ENCODE measurements around the gene DAAM1. TPM values are rescaled to one million over a fixed set of nuclear protein-coding genes. Genes with fewer than 3 reads are reported as not detected.

The DAAM1 gene
- polyA plus RNA-seq, 1 of the 3 experiments (the other 2 are of a cell fraction), result 5.1 TPM

GRCh38 chr14:59208954-59209353 lies 20.5 kb downstream of the DAAM1 start:
- DNase-seq, result no peak
- POLR2A ChIA-PET, result no interaction called here
- Histone ChIP-seq H3K27me3 (ENCODE audit: insufficient read depth) (no peaks in the 10 kb centered on the region), H3K9me3 (no peaks in the 10 kb centered on the region), H3K9me2 (no peaks in the 10 kb centered on the region), H3K4me3 (ENCODE audit: low read depth in 2 of 2, low read length in 1 of 2) (no peak overlapping the region), H3K4me1 (ENCODE audit: control insufficient read depth in 1 of 2, insufficient read depth in 2 of 2, low read depth in 1 of 2, low read length in 1 of 2) (peaks cover 3 to 5% of the 10 kb centered on the region in 2 experiments; a peak in 2 of 4 replicates), H3K36me3 (replicated peaks in 1 of 2; ENCODE audit: control insufficient read depth in 1 of 2, insufficient read depth in 2 of 2, low read length in 1 of 2) (no peaks in the 10 kb centered on the region), H3K4me2 (no peak overlapping the region), H3K79me2 (ENCODE audit: insufficient read depth) (peaks cover 21% of the 10 kb centered on the region), H2AFZ (ENCODE audit: low read depth) (no peak overlapping the region), H3K9ac (no peak overlapping the region), H4K20me1 (ENCODE audit: insufficient read depth) (no peaks in the 10 kb centered on the region), H3K27ac (ENCODE audit: low read depth in 2 of 2, low read length in 1 of 2) (no peak overlapping the region), H3F3A (replicated peaks; ENCODE audit: insufficient read depth) (peaks cover 6% of the 10 kb centered on the region)
- no peak for TF ChIP-seq TAF1 (IDR thresholded peaks at IDR 0.05; ENCODE audit: borderline replicate concordance, low read depth, low read length)
- no peak for TF ChIP-seq ELF1 (IDR thresholded peaks at IDR 0.05)
- no peak for TF ChIP-seq FOXM1 (IDR thresholded peaks at IDR 0.05; ENCODE audit: low read depth)
- TF ChIP-seq MEF2A (IDR thresholded peaks at IDR 0.05; ENCODE audit: borderline replicate concordance, low read depth), result no peak
- TF ChIP-seq SIN3A (IDR thresholded peaks at IDR 0.05; ENCODE audit: borderline replicate concordance, low read depth, low read length), result no peak
- TF ChIP-seq, protein P1, sequence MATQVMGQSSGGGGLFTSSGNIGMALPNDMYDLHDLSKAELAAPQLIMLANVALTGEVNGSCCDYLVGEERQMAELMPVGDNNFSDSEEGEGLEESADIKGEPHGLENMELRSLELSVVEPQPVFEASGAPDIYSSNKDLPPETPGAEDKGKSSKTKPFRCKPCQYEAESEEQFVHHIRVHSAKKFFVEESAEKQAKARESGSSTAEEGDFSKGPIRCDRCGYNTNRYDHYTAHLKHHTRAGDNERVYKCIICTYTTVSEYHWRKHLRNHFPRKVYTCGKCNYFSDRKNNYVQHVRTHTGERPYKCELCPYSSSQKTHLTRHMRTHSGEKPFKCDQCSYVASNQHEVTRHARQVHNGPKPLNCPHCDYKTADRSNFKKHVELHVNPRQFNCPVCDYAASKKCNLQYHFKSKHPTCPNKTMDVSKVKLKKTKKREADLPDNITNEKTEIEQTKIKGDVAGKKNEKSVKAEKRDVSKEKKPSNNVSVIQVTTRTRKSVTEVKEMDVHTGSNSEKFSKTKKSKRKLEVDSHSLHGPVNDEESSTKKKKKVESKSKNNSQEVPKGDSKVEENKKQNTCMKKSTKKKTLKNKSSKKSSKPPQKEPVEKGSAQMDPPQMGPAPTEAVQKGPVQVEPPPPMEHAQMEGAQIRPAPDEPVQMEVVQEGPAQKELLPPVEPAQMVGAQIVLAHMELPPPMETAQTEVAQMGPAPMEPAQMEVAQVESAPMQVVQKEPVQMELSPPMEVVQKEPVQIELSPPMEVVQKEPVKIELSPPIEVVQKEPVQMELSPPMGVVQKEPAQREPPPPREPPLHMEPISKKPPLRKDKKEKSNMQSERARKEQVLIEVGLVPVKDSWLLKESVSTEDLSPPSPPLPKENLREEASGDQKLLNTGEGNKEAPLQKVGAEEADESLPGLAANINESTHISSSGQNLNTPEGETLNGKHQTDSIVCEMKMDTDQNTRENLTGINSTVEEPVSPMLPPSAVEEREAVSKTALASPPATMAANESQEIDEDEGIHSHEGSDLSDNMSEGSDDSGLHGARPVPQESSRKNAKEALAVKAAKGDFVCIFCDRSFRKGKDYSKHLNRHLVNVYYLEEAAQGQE (IDR thresholded peaks at IDR 0.05; ENCODE audit: low read depth, low read length), result no peak
- TF ChIP-seq SMC3 (IDR thresholded peaks at IDR 0.05; ENCODE audit: low read depth, low read length), result no peak
- TF ChIP-seq EZH2phosphoT487 (IDR thresholded peaks at IDR 0.05; ENCODE audit: borderline replicate concordance, low read depth), result no peak
- no peak for TF ChIP-seq GATA2 (CRISPR knock-in tag; IDR thresholded peaks at IDR 0.05)
- no peak for TF ChIP-seq RAD21 (IDR thresholded peaks at IDR 0.05; ENCODE audit: low read length)
- no peak for TF ChIP-seq POLR2AphosphoS5 (IDR thresholded peaks at IDR 0.05; ENCODE audit: low read depth, low read length)
- CTCF ChIA-PET, result no interaction called here
- 95% methylated on average over 1 of the region's 1 CpG for WGBS (ENCODE audit: low lambda C conversion rate)

DNA sequence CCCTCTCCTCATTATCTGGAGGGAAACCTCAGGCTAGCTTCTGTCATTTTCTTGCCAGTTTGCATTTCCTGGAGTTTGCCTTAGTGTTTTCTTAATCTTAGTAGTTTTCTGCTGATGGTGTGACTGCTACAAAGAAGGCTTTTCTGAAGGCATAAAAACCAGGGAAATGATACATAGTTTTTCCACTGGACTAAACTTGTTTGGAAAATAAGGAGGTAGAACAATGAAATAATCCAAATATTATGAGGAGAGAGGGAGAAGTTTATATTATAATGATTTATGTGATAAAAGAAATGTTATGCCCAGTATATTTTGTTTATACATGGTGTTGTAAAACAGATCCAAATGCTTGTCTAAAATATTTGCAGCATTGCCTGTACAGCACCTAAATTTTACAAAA lies 22.2 kb downstream of the DAAM1 start:
- no peaks in the 10 kb centered on the region for H3K27me3 ChIP-seq (ENCODE audit: insufficient read depth)
- no peak overlapping the region for H2AFZ ChIP-seq (ENCODE audit: low read depth)
- no peak overlapping the region for H3K4me3 ChIP-seq (ENCODE audit: low read depth in 2 of 2, low read length in 1 of 2)
- H3K9me3 ChIP-seq, result no peaks in the 10 kb centered on the region
- ChIA-PET CTCF (no interaction called here), POLR2A (no interaction called here)
- no peaks in the 10 kb centered on the region; the same call in 1 of the 2 replicates for H4K20me1 ChIP-seq (ENCODE audit: insufficient read depth)
- H3K4me1 ChIP-seq (ENCODE audit: control insufficient read depth in 1 of 2, insufficient read depth in 2 of 2, low read depth in 1 of 2, low read length in 1 of 2), result peaks cover 3 to 9% of the 10 kb centered on the region in 2 experiments; a peak in 2 of 4 replicates
- H3K9me2 ChIP-seq, result no peaks in the 10 kb centered on the region
- H3K4me2 ChIP-seq, result no peak overlapping the region
- H3K9ac ChIP-seq, result no peak overlapping the region
- H3K27ac ChIP-seq (ENCODE audit: low read depth in 2 of 2, low read length in 1 of 2), result no peak overlapping the region
- no peaks in the 10 kb centered on the region for H3K36me3 ChIP-seq (replicated peaks in 1 of 2; ENCODE audit: control insufficient read depth in 1 of 2, insufficient read depth in 2 of 2, low read length in 1 of 2)
- H3F3A ChIP-seq (replicated peaks; ENCODE audit: insufficient read depth), result peaks cover 6% of the 10 kb centered on the region
- H3K79me2 ChIP-seq (ENCODE audit: insufficient read depth), result peaks cover 15% of the 10 kb centered on the region
- no peak for DNase-seq
- no peak for TF ChIP-seq CHD2 (IDR thresholded peaks at IDR 0.05; ENCODE audit: low read length, partially characterized antibody)
- no peak for TF ChIP-seq RCOR1 (IDR thresholded peaks at IDR 0.05; ENCODE audit: low read length)
- TF ChIP-seq, protein P2, sequence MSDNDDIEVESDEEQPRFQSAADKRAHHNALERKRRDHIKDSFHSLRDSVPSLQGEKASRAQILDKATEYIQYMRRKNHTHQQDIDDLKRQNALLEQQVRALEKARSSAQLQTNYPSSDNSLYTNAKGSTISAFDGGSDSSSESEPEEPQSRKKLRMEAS (IDR thresholded peaks at IDR 0.05; ENCODE audit: low read depth), result no peak
- TF ChIP-seq, protein P3, sequence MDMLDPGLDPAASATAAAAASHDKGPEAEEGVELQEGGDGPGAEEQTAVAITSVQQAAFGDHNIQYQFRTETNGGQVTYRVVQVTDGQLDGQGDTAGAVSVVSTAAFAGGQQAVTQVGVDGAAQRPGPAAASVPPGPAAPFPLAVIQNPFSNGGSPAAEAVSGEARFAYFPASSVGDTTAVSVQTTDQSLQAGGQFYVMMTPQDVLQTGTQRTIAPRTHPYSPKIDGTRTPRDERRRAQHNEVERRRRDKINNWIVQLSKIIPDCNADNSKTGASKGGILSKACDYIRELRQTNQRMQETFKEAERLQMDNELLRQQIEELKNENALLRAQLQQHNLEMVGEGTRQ (IDR thresholded peaks at IDR 0.05; ENCODE audit: borderline replicate concordance, low read depth, low read length), result no peak
- no peak for TF ChIP-seq FOXJ3 (CRISPR knock-in tag; IDR thresholded peaks at IDR 0.05)
- TF ChIP-seq FOSL2 (IDR thresholded peaks at IDR 0.05; ENCODE audit: borderline replicate concordance, low read depth), result no peak
- TF ChIP-seq, protein P4, sequence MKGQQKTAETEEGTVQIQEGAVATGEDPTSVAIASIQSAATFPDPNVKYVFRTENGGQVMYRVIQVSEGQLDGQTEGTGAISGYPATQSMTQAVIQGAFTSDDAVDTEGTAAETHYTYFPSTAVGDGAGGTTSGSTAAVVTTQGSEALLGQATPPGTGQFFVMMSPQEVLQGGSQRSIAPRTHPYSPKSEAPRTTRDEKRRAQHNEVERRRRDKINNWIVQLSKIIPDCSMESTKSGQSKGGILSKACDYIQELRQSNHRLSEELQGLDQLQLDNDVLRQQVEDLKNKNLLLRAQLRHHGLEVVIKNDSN (IDR thresholded peaks at IDR 0.05; ENCODE audit: borderline replicate concordance, low read depth), result no peak
- no peak for TF ChIP-seq EP300 (IDR thresholded peaks at IDR 0.05; ENCODE audit: borderline replicate concordance in 1 of 2, low read depth in 1 of 2, low read length in 1 of 2)
- no peak for TF ChIP-seq SIN3A (IDR thresholded peaks at IDR 0.05; ENCODE audit: borderline replicate concordance, low read depth, low read length)
- no peak for TF ChIP-seq SMC3 (IDR thresholded peaks at IDR 0.05; ENCODE audit: low read depth, low read length)
- no peak for TF ChIP-seq MXI1 (IDR thresholded peaks at IDR 0.05; ENCODE audit: low read depth, low read length)
- TF ChIP-seq POLR2AphosphoS5 (IDR thresholded peaks at IDR 0.05; ENCODE audit: low read depth, low read length), result no peak
- no peak for TF ChIP-seq TEAD4 (IDR thresholded peaks at IDR 0.05; ENCODE audit: borderline replicate concordance, insufficient read depth)
- no peak for TF ChIP-seq ELF1 (IDR thresholded peaks at IDR 0.05)
- no peak for TF ChIP-seq NRF1 (IDR thresholded peaks at IDR 0.05; ENCODE audit: low read depth, low read length)
